Measurements from ENCODE around the gene DACT1.

- no peak for TF ChIP-seq CTCF (IDR thresholded peaks at IDR 0.05; ENCODE audit: low read length)
- TF ChIP-seq EZH2 (IDR thresholded peaks at IDR 0.05; ENCODE audit: borderline replicate concordance, low read length), result no peak
These were observed 3.2 kb downstream of the DACT1 start for GRCh38 chr14:58640959-58641358.
